Testis (tissue), 2 donors: ENCODE results near the gene FBH1.

Source experiments
- POLR2A ChIP-seq: fragments of 450-650 bp; IDR thresholded peaks from one replicate; pipeline ENCODE4 v1.6.1; 2017; ENCODE audit warnings: antibody characterized with exemption, mild to moderate bottlenecking, moderate library complexity
- TF ChIP-seq, protein P1 (sequence below), 3 experiments: fragments of 450-650 bp in 2 of 3; fragments of 200-600 bp in 1 of 3; sonication (generic) in 1 of 3; IDR thresholded peaks; one replicate each; pipeline ENCODE4 v1.5.1; 2016 to 2019; ENCODE audit warnings: antibody characterized with exemption in 3 of 3, mild to moderate bottlenecking in 2 of 3, moderate library complexity in 1 of 3

DNA sequence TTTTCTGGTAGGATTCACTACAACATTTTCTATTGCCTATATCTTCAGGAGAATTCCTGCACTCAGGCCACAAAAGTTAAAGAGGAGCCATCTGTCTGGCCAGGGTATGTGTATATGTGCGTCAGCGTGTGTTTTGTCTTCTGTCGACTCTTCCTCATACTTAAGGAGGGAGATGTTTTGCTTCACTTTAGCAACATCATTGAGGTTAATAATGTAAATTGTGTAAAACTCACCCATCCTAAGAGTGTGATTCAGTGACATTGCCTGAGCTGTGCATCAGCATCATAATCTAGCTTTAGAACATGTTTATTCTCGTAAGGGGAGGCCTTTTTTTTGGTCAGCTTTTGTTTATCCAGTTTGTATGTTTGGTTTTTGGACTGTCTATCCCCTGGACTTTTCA is 23.7 kb downstream of the FBH1 start:
- TF ChIP-seq, protein P1, sequence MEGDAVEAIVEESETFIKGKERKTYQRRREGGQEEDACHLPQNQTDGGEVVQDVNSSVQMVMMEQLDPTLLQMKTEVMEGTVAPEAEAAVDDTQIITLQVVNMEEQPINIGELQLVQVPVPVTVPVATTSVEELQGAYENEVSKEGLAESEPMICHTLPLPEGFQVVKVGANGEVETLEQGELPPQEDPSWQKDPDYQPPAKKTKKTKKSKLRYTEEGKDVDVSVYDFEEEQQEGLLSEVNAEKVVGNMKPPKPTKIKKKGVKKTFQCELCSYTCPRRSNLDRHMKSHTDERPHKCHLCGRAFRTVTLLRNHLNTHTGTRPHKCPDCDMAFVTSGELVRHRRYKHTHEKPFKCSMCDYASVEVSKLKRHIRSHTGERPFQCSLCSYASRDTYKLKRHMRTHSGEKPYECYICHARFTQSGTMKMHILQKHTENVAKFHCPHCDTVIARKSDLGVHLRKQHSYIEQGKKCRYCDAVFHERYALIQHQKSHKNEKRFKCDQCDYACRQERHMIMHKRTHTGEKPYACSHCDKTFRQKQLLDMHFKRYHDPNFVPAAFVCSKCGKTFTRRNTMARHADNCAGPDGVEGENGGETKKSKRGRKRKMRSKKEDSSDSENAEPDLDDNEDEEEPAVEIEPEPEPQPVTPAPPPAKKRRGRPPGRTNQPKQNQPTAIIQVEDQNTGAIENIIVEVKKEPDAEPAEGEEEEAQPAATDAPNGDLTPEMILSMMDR (IDR thresholded peaks at IDR 0.05): no peak
- no peak for TF ChIP-seq POLR2A
